ENCODE data around the gene NUDT22.

Gene NUDT22

DNA sequence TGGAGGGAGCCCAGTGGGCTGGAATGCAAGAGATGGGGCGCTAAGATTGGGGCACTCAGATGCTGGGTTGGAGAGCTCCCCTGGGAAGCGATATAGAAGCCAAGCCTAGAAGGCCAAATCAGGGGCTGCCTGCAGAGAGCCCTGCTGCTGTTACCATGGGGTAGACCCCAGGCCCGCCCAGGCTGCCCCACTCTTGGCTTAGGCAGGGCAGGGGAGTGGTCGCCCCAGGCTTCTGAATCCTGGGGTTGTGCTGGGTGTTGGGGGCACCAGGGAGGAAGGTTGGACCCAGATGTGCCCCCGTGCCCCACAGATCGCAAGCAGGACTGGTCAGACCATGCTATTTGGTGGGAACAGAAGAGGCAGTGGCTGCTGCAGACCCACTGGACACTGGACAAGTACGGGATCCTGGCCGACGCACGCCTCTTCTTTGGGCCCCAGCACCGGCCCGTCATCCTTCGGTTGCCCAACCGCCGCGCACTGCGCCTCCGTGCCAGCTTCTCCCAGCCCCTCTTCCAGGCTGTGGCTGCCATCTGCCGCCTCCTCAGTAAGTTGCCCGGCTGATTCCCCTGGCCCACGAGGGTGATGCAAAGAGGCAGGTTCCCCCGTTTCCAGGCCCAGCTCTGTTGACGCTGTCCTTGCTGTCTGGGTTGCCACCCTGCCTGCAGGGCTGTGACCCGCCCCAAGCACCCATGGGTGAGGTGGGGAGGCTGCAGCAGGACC is 15.6 kb upstream of the NUDT22 start:
- no peak overlapping the region for H3K4me3 ChIP-seq (replicated peaks in 1 of 2; ENCODE audit: low read depth in 2 of 2, low read length in 2 of 2)
- TF ChIP-seq, protein P1, sequence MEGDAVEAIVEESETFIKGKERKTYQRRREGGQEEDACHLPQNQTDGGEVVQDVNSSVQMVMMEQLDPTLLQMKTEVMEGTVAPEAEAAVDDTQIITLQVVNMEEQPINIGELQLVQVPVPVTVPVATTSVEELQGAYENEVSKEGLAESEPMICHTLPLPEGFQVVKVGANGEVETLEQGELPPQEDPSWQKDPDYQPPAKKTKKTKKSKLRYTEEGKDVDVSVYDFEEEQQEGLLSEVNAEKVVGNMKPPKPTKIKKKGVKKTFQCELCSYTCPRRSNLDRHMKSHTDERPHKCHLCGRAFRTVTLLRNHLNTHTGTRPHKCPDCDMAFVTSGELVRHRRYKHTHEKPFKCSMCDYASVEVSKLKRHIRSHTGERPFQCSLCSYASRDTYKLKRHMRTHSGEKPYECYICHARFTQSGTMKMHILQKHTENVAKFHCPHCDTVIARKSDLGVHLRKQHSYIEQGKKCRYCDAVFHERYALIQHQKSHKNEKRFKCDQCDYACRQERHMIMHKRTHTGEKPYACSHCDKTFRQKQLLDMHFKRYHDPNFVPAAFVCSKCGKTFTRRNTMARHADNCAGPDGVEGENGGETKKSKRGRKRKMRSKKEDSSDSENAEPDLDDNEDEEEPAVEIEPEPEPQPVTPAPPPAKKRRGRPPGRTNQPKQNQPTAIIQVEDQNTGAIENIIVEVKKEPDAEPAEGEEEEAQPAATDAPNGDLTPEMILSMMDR (IDR thresholded peaks at IDR 0.05; ENCODE audit: low read depth, low read length), result no peak
- no peak for DNase-seq (ENCODE audit: low read depth in 2 of 2)

DNA sequence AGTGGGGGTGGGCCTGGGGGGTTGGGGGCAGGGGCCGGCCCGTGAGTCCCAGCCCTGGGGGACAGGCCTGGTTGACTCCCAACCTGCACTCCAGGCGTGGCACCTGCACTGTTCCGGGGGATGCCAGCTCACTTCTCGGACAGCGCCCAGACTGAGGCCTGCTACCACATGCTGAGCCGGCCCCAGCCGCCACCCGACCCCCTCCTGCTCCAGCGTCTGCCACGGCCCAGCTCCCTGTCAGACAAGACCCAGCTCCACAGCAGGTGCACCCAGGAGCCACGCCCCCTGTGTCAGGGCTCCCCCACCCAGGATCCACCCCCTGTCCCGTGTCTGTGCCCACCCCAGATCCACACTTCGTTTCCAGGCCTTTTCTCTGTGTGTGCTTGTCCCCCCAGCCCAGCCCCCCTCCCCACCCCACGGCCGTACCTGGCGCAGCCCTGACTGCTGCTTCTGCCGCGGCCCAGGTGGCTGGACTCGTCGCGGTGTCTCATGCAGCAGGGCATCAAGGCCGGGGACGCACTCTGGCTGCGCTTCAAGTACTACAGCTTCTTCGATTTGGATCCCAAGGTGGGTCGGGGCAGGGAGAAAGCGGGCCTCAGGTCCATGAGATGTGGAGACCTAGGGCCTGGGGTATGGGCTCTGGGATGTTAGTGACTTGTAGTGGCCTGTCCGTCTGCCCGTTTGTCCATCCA is 14.7 kb upstream of the NUDT22 start:
- TF ChIP-seq, protein P1 (IDR thresholded peaks at IDR 0.05; ENCODE audit: low read depth, low read length), result no peak

DNA sequence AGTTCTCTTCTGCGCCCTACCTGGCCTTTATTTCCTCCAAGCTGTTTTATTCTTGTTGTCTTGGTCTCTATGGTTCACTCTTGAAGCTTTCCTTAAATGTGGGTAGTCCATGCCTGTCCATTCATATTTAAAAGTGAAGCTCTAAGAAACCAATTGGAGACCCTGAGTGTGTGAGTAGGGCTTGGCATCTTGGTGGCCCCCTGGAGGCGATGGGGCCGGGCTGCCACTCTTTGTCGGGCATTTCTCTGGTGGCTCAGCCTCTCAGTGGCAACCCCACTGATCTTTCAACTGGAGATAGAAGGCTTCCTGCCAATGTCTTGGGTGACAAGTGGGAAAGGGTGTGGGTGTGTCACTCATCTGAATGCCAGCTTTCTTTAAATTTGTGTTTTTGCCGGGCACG is 9.2 kb upstream of the NUDT22 start:
- no peak for DNase-seq (ENCODE audit: low read depth in 2 of 2)
- TF ChIP-seq, protein P1 (IDR thresholded peaks at IDR 0.05; ENCODE audit: low read depth, low read length), result no peak
- no peak overlapping the region for H3K4me3 ChIP-seq (replicated peaks in 1 of 2; ENCODE audit: low read depth in 2 of 2, low read length in 2 of 2)

More for the DNA sequence above, 14.7 kb upstream of the NUDT22 start:
- DNase-seq (ENCODE audit: low read depth in 2 of 2), result no peak
- no peak overlapping the region for H3K4me3 ChIP-seq (replicated peaks in 1 of 2; ENCODE audit: low read depth in 2 of 2, low read length in 2 of 2)

DNA sequence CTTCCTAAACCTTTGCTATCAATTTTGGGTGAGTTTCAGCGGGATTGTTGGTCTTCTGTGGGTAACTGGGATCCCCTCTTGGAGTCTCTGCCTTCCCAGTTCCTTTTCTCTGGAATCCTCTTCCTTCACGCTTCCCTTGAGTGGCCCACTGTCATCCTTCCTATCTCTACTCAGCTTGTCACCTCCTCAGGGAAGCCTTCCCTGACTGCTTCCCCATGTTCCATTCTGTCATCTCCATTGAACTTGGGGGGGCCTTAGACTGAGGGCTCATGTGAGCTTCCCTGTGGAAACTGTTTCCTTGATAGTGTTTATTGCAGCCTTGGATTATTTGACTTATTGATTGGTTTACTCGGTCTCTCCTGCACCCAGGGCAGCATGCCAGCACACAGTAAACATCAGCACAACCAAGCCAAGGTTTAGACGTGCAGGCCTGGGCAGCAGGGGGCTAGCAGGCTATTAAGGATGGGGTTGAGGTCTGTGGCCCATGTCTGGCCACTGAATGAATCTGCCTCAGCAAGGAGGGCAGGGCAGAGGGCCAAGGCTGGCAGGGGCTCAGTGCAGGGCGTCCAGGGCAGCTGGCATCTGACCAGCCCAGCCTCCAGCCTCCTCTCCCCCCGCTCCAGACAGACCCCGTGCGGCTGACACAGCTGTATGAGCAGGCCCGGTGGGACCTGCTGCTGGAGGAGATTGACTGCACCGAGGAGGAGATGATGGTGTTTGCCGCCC is 7.3 kb upstream of the NUDT22 start:
- TF ChIP-seq, protein P1 (IDR thresholded peaks at IDR 0.05; ENCODE audit: low read depth, low read length), result no peak
- no peak for DNase-seq (ENCODE audit: low read depth in 2 of 2)
- H3K4me3 ChIP-seq (replicated peaks in 1 of 2; ENCODE audit: low read depth in 2 of 2, low read length in 2 of 2), result no peak overlapping the region

DNA sequence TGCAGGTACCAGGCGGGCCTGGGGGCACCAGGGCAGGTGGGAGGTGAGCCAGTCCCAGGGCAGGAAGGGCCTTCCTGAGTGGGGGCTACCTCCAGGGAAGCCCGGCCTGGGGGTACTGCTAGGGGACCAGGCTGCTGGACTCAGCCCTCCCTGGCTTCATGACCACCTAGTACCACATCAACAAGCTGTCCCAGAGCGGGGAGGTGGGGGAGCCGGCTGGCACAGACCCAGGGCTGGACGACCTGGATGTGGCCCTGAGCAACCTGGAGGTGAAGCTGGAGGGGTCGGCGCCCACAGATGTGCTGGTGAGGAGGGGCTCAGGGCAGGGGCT is 6.8 kb upstream of the NUDT22 start:
- no peak overlapping the region for H3K4me3 ChIP-seq (replicated peaks in 1 of 2; ENCODE audit: low read depth in 2 of 2, low read length in 2 of 2)
- TF ChIP-seq, protein P1 (IDR thresholded peaks at IDR 0.05; ENCODE audit: low read depth, low read length), result no peak
- no peak for DNase-seq (ENCODE audit: low read depth in 2 of 2)

DNA sequence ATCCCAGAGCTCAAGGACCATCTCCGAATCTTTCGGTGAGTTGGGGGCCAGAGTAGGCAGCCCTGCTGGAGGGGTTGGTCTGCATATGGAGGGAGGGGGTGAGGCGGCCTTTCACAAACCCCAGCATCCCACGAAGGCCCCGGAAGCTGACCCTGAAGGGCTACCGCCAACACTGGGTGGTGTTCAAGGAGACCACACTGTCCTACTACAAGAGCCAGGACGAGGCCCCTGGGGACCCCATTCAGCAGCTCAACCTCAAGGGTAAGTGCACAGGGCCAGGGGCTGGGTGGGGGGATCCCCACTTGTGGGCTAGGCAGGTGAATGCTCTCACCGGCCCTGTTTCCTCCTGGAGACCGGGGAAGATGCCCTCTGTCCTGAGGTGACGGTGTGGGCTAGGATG is 6.3 kb upstream of the NUDT22 start:
- H3K4me3 ChIP-seq (replicated peaks in 1 of 2; ENCODE audit: low read depth in 2 of 2, low read length in 2 of 2), result no peak overlapping the region
- no peak for DNase-seq (ENCODE audit: low read depth in 2 of 2)
- TF ChIP-seq, protein P1 (IDR thresholded peaks at IDR 0.05; ENCODE audit: low read depth, low read length), result no peak
